Daoy (cell line): Measurements from ENCODE around the gene KCNMA1. TPM values are rescaled to one million over a fixed set of nuclear protein-coding genes. Genes with fewer than 3 reads are reported as not detected.

Experiments
- DNase-seq: peaks from one replicate; pipeline ENCODE4 v3.0.0-alpha.2; 2015; ENCODE audit warnings: low read depth
- total RNA-seq: library from RNA; depleted of rRNA; stranded (reverse); fragments of >200 nt; shearing (Covaris generic); gene quantifications from 2 replicates; pipeline ENCODE4 v1.2.3, GENCODE V29; 2014

Gene KCNMA1
- total RNA-seq, 1 experiment from 2014 or later = 28.8 TPM

DNA sequence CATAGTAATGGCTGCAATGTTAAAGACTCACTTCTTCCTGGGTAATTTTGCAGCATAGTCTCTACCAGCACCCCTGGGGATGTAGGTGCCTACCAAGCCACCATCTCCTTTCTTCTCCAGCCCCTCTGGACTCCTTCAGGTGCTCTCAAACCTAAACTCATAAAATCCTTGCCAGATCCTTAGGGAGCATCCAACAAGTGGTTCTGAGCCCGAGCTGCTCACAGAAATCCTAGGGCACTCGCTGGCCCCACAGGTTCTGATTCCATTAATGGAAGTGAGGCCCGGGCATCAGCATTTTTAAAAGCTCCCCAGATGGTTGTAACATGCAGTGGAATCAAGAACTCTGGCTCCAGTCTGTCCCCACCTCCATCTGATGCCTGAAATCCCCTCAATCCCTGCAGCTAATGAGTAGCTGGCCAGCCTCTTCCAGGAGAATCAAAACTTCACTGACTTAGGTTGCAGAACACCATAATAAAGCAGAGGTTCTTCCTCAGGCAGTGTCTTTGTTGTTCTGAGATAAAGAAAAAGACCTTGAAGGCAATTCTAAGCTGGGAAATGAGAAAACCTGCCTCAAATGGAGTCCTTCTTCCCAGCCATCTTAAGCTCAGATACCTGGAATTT, 336.8 kb downstream of the KCNMA1 start:
- DNase-seq = no peak

DNA sequence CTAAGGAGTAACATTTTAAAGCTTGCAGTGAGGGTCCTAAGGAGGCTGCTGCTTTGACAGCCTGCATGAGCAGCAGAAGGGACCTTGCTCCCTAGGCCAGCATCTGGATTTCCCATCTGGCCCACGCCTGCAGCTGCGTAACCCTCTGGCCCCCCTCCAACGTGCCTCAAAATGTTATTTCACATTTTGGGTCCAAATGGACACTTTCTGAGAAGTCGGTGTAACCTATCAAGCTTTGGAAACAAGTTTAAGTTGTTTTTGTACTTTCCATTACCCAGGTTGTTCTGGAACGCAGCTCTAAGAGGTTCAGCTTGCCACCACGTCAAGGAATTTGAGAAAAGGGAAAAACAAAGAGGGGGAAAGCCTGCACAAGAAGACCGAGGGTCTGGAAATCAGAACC, 338.3 kb downstream of the KCNMA1 start:
- no peak for DNase-seq

DNA sequence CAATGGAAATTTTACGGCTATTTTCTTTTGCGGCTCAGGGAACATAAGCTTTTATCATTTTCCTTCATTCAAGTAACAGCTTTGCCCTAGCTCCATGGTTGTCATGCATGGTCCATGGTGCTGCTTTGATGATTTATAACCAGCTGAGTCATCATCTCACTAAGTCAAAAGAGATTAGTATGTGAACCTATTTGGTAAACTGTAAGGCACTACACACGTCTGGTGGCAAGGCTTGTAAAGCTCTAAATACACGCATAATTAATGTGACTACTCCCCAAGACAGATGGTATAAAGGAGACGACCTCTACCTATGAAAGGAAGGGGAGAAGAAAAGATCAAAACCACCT, 340.2 kb downstream of the KCNMA1 start:
- DNase-seq = peak; percentile 38

DNA sequence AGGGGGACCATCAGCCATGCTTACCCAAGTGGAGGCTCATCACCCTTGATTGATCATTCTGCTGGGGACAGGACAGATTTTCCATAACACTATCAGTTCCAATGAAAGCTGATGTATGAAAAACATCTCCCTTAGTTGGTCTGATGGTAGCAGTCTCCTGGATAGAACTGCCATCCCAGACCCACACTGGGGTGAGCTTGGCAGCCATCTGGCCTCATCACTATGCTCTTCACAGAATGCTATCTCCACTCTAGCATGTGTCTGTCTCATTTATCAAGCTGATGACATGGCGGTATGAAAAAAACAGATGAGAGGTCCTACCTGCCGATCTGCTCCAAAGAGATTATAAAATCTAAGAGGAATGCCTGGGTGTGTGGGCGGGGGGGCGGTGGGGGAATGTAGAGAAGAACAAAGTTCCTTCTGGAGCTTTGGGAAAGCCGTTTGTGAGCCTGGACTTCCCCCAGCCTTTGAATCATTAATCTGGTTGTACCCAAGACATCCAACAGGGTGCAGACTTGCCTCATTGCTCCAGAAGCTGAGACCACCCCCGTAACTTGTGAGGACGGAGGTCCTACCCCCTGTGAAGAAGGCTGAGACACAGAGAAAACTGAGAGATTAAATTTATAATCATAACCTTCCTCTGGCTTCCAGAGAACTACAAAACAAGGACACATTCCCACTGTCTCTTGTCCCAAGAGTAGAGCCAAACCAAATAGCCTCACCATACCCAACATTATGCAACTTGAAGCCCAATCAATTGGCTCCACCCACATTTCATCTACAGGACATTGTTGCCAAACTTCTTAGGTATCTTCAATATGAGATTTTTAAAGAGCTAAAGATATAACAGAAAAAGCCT, 340.8 kb downstream of the KCNMA1 start:
- DNase-seq = no peak

DNA sequence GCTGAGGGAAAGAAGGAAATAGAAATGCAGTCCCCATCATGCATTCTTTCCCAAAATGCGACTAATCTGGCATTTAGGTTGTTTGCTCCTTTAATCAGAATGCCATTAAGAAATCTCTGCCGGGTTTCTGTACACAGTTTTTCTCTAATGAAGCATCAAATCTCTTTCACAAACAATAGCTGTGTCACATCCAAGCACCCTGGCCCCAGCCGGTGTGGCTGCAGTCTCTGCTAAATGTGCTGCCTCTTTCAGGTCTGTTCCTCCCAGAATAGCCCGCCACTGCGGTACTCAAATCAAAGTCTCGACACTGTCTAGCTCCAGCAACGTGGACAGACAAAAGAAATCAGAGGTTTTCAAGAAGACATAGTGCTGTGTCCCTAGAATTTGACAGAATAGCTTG, 343.8 kb downstream of the KCNMA1 start:
- DNase-seq = no peak

DNA sequence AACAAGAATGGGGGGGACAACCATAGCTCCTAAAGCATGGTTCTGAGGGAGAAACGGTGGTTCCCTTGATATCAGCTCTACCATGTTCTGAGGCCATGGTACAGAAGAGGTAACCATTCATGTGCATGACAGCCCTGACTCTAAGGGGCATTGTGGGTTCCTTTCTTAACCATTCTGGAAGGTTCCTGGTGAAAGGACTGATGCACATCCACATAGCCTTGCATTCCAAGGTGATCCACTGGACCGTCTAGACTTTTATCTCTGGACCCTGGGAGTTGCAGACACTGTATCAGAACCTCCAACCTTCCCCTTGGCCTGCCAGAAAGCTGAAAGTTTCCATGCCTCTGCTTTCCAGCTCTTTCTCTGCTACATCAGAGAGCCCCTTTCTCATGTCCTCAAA, 344.3 kb downstream of the KCNMA1 start:
- no peak for DNase-seq

DNA sequence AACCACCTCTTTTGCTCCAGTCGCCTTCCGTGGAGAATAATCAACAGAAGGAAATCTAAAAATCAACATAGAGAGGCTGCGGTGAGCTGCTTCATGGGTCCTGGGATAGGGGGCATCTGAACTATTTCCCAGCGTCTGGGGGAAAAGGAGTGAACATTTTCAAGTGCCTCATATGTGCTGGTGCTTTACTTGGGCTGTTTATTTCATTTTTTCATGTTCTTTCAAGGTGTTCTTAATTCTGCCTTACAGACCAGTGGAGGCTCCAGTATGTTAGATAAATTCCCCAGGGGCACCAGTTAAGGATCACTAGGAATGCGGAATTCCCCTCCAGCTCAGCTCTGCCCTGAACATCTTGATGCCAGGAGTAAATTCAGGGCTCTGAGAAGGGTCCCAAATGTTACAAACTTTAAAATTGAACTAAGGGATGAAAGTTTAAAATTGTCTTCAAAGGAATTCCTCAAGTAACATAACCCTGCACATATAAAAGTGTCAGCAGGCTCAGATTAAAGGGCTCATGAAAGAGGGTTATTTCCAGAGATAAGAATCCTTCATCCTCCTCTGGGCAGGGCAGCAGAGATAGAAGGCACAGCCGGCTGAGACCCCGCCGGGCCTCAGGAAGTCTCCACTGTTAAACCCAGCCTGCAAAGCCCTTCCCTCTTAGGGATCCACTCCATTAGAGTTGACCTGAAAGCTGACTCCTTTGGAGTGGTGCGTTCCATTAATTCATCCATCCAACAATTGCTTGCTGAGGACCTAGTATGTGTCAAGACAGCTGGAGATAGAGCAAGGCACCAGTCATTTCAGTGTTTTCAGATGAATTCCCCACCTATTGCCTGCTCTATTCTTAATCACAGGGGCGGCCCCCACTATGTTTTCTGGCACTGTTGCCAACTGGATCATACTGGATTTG, 345.8 kb downstream of the KCNMA1 start:
- DNase-seq = peak; percentile 61

DNA sequence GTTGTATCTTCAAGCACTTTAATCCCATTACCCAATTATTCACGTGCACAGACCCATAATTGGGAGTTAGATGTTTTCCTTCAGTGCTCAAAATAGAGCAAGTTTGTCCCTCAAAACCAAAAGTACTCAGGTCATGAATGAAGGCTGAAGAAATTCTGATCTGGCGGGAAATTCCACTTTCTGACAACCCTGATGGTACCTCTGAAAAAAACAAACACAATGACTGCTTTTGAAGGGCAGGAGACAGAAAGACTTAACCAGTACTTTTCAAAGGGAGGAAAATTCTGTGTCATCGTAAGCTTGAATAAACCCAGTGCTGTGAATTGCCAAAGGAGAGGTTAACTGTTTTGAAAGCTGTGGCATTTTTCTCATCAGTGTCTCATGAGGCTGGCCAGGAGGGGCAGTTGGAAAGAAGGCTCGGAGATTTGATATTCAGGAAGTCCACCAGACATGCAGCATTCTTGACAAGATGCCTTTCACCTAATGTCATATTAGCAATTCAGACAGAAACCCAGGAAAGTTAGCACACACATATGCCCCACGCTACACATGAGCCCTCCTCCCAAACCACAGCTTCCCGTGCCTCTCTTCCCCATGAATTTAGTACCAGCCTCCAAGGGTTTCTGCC, 347.0 kb downstream of the KCNMA1 start:
- DNase-seq = peak; percentile 93

DNA sequence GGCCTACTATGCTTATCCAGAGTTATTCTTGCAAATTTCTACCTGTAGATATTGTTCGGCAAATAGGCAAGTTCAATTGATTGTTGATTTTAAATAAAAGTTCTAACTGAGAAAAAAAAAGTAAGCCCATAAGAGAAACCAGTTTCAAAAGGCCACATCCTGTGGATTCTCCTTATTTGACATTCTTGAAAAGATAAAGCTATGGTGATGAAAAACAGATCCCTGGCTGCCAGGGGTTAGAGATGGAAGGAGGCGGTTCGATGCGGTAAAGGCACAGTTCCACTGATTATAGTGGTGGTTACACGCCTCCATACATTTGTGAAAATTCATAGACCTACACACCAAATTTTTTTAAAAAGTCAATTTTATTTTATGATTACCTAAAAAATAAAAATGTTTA, 347.8 kb downstream of the KCNMA1 start:
- peak; percentile 37 for DNase-seq

DNA sequence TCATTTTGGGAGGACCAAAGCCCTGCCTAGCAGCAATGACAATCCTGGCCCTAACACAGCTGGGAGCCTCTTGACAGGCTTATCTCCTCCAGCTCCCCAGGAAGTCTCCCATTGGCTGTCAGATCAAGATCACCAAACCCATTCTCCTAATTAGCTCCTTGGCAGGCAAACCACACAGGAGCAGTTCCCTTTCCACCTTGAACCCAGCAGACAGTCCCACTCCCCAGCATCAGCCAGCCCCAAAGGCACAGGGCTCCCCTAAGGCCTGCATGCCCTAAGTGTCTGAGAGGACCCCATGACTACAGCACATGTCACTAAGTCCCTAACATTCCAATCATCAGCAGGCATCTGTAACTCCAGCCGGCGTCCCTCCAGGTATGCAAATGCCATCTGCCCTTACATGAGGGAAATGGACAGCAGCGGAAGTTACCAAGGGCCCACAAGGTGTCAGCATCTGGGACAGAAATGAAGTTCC, 348.5 kb downstream of the KCNMA1 start:
- DNase-seq = peak; percentile 38

DNA sequence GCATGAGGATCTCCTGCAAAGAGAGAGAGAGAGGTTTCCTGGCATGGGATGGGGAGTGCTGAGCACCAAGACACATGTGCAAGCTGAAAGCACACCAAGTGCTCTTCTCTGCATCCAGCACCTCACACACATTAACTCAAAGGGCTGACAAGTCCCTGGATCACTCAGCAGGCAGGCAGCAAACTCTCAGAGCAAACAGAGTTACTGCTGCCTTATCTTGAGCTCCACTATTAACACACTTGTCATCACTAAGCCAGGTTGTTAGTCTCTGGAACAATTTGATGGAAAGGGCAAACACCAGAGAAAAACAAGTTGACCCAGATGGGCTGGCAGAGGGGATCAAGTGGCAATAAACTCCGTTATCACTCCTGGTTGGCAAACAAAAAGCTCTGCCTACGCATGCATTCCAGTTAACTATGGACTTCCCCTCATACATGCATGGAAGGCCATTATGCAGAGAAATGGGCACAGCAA, 349.9 kb downstream of the KCNMA1 start:
- peak; percentile 64 for DNase-seq

DNA sequence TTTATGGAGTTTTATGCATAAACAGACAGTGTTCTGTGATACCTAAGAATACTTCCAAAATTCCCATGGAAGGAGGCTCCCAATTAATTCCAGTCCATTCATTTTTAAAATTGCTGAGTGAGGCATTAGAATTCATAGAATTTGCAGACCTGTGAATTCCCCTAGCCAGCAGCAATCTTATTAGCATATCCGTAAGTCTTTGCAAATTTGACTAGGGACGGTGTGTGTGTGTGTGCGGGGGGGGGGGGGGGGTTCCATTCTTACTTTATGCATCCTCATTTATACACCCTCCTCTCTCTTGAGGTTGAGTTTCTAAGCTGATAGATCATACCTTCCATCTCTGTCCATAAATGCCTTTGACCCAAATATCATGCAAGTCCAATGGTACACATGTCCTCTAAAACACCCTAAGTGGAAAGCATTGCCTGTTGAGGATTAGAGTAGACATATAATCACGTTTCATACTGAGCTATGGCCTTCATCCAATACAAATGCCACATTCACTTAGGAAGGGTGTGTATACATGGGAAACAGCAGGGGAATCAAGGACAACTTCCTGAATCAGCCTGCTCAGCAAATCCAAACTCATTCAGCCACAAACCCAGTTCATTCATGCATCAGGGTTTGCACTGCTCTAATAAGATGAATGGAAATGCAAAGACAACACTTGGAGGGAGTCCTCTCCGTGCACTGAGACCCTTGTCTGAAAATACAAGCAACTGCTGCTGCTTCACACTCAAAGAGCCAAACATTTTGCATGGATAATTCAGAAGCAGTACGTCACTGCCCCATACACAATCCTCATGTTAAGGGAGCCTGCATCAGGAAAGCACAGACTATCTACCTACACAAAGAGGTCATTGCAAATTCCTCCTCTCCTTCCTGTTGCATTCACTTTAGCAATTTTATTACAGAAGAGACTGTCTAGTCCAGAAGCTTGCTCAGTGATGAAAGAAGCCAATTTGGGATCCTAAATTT, 350.8 kb downstream of the KCNMA1 start:
- DNase-seq = no peak

DNA sequence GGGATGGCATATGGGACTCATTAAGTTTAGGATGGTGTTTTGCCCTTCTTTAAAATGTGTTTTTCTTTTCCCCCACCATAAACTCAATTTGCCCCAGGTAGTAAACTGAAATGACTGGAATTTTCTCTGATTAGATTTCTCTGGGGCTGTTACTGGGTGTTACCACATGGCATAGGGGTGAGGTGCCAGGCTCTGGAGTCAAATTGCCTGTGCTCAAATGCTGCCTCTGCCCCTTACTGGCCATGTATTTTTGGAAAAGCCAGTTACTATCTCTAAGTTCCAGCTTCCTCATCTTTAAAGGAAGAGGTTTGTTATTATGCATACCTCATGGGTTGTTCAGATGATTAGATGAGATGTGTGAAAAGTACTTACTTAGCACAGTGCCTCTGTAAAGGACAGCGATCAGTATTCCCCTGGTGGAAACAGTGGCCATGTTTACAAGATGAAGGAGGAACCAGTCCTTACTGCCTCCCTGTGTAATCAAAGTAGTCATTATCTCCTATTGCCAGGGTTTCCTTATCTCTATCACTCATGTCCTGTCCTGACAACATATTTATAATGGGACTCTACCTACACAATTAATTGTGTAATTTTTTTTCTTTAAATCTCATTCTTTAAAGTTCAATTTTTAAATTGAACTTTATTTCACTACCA, 352.0 kb downstream of the KCNMA1 start:
- no peak for DNase-seq

DNA sequence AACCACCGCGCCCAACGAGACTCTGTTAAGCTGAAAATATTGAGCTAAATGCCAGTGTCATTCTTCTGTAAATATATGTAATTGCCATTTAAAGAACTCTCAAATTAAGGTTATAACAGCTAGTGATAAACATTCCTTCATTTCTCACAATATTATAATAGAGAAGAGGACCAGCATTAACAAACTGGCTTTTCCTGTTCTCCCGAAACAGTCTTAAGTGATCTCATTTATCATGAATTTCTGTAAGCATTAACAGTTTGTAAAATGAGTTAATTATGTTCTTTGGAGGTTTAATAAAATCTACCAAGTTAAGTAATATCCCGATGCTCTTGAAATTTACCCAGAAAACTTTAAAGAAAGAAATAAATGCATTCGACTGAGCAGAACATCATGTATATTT, 352.8 kb downstream of the KCNMA1 start:
- DNase-seq = no peak

DNA sequence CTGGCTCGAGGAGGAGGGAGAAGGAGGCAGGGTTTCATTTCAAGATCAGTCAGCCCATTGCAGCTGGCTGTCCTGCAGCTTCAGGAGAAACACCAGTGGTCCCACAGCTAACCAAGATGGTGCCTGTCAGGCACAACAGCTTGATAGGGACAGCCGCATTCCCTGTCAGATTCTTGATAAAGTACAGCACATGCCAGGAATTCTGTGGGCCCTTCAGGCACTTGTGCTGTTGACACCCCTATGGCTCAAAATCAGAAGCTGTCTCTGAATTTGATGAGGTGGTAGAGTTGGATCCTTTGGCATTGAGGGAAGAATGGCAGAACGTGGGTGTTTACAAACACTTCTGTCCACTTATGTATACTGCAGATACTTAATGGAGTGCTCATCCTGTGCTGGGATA, 354.3 kb downstream of the KCNMA1 start:
- DNase-seq = no peak

DNA sequence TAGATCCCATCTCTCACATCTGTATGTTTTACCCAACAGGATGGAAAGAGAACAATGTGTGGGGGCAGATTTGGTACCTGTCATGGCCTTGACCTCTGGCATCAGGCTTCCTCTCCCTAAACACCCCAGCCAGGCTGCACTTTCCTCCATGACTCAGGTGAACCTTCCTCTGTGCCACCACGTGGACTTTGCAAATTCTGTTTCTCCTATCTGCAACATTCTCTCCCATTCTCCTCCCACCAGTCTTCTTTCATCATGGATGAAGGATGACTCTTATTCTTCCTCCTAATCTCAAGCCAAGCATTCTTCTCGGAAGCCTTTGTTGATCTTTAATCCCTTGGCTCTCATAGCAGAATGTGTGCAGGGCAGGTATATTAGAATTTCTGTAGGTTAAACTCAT, 355.4 kb downstream of the KCNMA1 start:
- DNase-seq = no peak

DNA sequence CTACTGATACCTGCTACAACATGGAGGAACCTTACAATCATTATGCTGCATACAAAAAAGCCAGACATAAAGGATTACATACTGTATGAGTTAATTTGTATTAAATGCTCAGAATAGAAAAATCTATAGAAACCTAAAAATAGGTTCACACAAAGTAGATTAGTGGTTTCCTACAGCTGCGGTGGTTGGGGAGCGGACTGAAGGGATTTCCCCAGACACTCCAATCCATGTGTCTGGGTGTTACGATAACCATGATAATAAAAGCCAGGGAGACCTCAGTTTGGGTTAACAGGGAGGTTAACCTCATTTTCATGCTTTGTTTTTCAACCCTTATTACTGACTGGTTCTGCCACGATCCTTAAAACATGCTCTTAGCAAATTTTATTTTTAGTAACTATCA, 355.9 kb downstream of the KCNMA1 start:
- no peak for DNase-seq

DNA sequence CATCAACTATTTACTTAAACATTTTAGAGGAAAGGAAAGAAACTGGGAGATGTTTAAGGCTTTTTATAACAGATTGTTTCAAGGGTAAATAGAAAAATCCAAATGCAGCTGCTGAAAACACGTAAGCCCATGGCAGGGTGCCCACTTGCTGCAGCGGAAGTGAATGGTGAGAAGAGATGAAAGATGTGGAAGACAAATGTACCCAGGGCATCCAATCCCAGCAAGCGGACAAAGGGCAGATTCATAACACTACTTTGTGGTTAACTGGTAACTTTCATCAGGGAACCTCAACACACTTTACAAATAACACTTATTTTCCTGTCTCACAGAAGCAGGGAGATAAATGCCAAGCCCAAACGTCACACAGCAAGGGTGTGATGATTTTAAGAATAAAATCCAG, 358.4 kb downstream of the KCNMA1 start:
- DNase-seq = no peak

DNA sequence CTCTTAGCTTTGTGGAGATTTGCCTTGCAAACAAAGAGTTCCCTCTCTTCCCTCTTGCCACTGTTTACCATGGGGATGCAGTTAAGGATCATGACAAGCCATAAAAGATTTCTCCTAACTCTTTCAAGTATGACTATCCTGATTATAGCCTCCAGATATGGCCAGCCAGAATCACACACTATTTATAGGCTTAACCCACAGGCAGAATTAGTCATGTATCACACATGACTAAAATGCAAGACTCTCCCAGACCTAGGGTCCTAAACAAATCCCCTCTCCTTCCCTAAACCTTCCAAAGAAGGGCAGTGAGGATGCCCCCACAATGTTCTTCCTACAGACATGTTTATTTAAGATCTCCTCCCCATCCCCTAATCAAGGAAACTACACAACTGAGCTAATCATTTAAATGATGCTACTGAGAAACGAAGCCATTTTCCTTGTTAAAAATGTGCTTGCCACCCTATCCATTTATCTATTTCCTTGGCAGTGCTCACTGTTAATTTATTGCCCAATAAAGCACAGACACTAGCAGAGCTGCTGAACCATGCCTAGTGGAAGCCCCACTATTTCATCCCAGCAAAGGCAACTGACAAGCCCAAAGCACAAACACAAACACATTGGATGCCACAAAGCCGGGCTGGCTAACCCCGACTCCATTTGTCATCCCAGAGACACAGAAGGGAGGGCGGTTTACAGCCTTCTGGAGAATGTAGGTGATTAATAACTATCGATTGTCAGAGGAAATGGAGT, 363.4 kb downstream of the KCNMA1 start:
- DNase-seq = peak; percentile 61
